ENCODE measurements around the gene ST6GALNAC5.
"Not testable (repeated sequence)": the region's sequence is repeated elsewhere in the genome, so short reads cannot be mapped to it uniquely, and the experiment has no call there.

DNA sequence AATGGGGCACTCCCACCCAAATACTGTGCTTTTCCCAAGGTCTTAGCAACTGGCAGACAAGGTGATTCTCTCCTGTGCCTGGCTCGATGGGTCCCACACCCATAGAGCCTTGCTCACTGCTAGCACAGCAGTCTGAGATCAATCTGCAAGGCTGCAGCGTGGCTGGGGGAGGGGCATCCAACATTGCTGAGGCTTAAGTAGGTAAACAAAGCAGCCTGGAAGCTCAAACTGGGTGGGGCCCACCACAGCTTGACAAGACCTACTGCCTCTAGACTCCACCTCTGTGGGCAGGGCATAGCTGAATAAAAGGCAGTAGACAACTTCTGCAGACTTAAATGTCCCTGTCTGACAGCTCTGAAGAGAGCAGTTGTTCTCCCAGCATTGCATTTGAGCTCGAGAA, 114.0 kb downstream of the ST6GALNAC5 start:
- TF ChIP-seq POLR2A (IDR thresholded peaks at IDR 0.05; ENCODE audit: low read depth, low read length); TAF1 (IDR thresholded peaks at IDR 0.05; ENCODE audit: low read depth, low read length); POLR2AphosphoS5 (IDR thresholded peaks at IDR 0.05; ENCODE audit: low read depth, low read length); SPI1 (IDR thresholded peaks at IDR 0.05; ENCODE audit: low read depth, low read length); POU2F2 (IDR thresholded peaks at IDR 0.05; ENCODE audit: low read depth, low read length); PAX5 (IDR thresholded peaks at IDR 0.05; ENCODE audit: insufficient read depth, low read length, severe bottlenecking): not testable (repeated sequence)
